Activated T-cell treated with anti-CD3 and anti-CD28 coated beads, Interleukin-2, amount 50 U/mL, for 72 hours (primary cell): ENCODE data around the gene GNAI2. TPM values are rescaled to one million over a fixed set of nuclear protein-coding genes. Genes with fewer than 3 reads are reported as not detected.
A peak's percentile ranks its signal among the peaks of the same experiment; 100 is the strongest.
"Not testable (repeated sequence)": the region's sequence is repeated elsewhere in the genome, so short reads cannot be mapped to it uniquely, and the experiment has no call there.

ENCODE experiments used
- ATAC-seq, 2 donors: fragments of 150-1000 bp; cut with Tn5 transposase; replicated peaks in 1 of 2; 2 replicates each; pipeline ENCODE4 v1.10.0; 2021; ENCODE audit warnings: moderate library complexity in 2 of 2, mild to moderate bottlenecking in 1 of 2
- DNase-seq, 2 donors: peaks; one replicate each; pipeline ENCODE4 v3.0.0; 2021 to 2022; ENCODE audit warnings: mixed read lengths in 1 of 2
- H3K27ac Mint-ChIP-seq: one replicate; pipeline ENCODE4 v1.8.0; 2022; ENCODE audit warnings: mild to moderate bottlenecking, moderate library complexity, mixed read lengths
- H3K27me3 Mint-ChIP-seq: one replicate; pipeline ENCODE4 v1.8.0; 2022; ENCODE audit warnings: low read depth, mixed read lengths
- H3K36me3 Mint-ChIP-seq, 2 donors: one replicate each; pipeline ENCODE4 v1.8.0; 2022; ENCODE audit warnings: mixed read lengths in 2 of 2, mild to moderate bottlenecking in 1 of 2; ENCODE audit not compliant: insufficient read depth in 2 of 2
- H3K4me1 Mint-ChIP-seq: one replicate; pipeline ENCODE4 v1.8.0; 2022; ENCODE audit warnings: low read depth, mixed read lengths
- H3K4me3 Mint-ChIP-seq, 2 donors: one replicate each; pipeline ENCODE4 v1.8.0; 2022; ENCODE audit warnings: mild to moderate bottlenecking in 2 of 2, mixed read lengths in 2 of 2, moderate library complexity in 2 of 2
- H3K9me3 Mint-ChIP-seq, 2 donors: one replicate each; pipeline ENCODE4 v1.8.0; 2022; ENCODE audit warnings: mixed read lengths in 2 of 2
- total RNA-seq, 2 donors: library from RNA; stranded (reverse); gene quantifications; one replicate each; pipeline ENCODE4 v1.2.3, GENCODE V29; 2022

The GNAI2 gene
- total RNA-seq, 2 donors from 2014 or later = 263 to 272 TPM

- peak overlapping the region; percentile 94 to 99 for H3K4me3 Mint-ChIP-seq
- peak overlapping the region; percentile 95 for H3K27ac Mint-ChIP-seq
- ATAC-seq (no peak), DNase-seq (no peak)
- H3K4me1 Mint-ChIP-seq = peaks cover 41% of the 10 kb centered on the region
- H3K36me3 Mint-ChIP-seq = peaks cover 9 to 15% of the 10 kb centered on the region in 2 donors
- H3K9me3 Mint-ChIP-seq = no peaks in the 10 kb centered on the region
- H3K27me3 Mint-ChIP-seq = no peaks in the 10 kb centered on the region
Measured at GRCh38 chr3:50236484-50237132, 604 bp downstream of the GNAI2 start.

GRCh38 chr3:50237133-50237651, 1.2 kb downstream of the GNAI2 start:
- Mint-ChIP-seq H3K9me3 (no peaks in the 10 kb centered on the region), H3K4me1 (peaks cover 47% of the 10 kb centered on the region), H3K4me3 (peak overlapping the region; percentile 94 to 99), H3K27ac (peak overlapping the region; percentile 95), H3K36me3 (peaks cover 9 to 15% of the 10 kb centered on the region in 2 donors), H3K27me3 (no peaks in the 10 kb centered on the region)
- peak; percentile 51 to 55 for DNase-seq
- ATAC-seq = no peak

- H3K27ac Mint-ChIP-seq = peak overlapping the region; percentile 95
- peak overlapping the region; percentile 94 to 99 for H3K4me3 Mint-ChIP-seq
- ATAC-seq (peak; percentile 62 to 64), DNase-seq (peak; percentile 91 to 93)
- no peaks in the 10 kb centered on the region for H3K9me3 Mint-ChIP-seq
- H3K4me1 Mint-ChIP-seq = peaks cover 55% of the 10 kb centered on the region
- H3K27me3 Mint-ChIP-seq = no peaks in the 10 kb centered on the region
- H3K36me3 Mint-ChIP-seq = peaks cover 9 to 15% of the 10 kb centered on the region in 2 donors
Measured at GRCh38 chr3:50237754-50238548, 1.9 kb downstream of the GNAI2 start.

GRCh38 chr3:50238549-50239026, 2.6 kb downstream of the GNAI2 start:
- H3K27ac Mint-ChIP-seq = peak overlapping the region; percentile 95
- ATAC-seq = no peak
- H3K27me3 Mint-ChIP-seq = no peaks in the 10 kb centered on the region
- H3K4me1 Mint-ChIP-seq = peaks cover 61% of the 10 kb centered on the region
- no peaks in the 10 kb centered on the region for H3K9me3 Mint-ChIP-seq
- peaks cover 9 to 15% of the 10 kb centered on the region in 2 donors for H3K36me3 Mint-ChIP-seq
- peak overlapping the region; percentile 94 to 99 for H3K4me3 Mint-ChIP-seq
- DNase-seq = no peak

- Mint-ChIP-seq H3K4me3 (peak overlapping the region; percentile 94 to 99), H3K36me3 (peaks cover 10 to 15% of the 10 kb centered on the region in 2 donors), H3K27me3 (no peaks in the 10 kb centered on the region), H3K9me3 (no peaks in the 10 kb centered on the region), H3K4me1 (peaks cover 72% of the 10 kb centered on the region), H3K27ac (peak overlapping the region; percentile 96)
- ATAC-seq (no peak), DNase-seq (no peak)
Measured at GRCh38 chr3:50239649-50240048, 3.6 kb downstream of the GNAI2 start.

GRCh38 chr3:50241163-50241562, 5.2 kb downstream of the GNAI2 start:
- no peak for ATAC-seq
- peaks cover 81% of the 10 kb centered on the region for H3K4me1 Mint-ChIP-seq

GRCh38 chr3:50241713-50242380, 5.8 kb downstream of the GNAI2 start:
- no peak for DNase-seq
- H3K27me3 Mint-ChIP-seq = no peaks in the 10 kb centered on the region
- peak overlapping the region; percentile 68 for H3K27ac Mint-ChIP-seq
- H3K9me3 Mint-ChIP-seq = no peaks in the 10 kb centered on the region
- peaks cover 88% of the 10 kb centered on the region for H3K4me1 Mint-ChIP-seq
- ATAC-seq = no peak
- peak overlapping the region; percentile 89 to 91 for H3K4me3 Mint-ChIP-seq
- peaks cover 9 to 14% of the 10 kb centered on the region in 2 donors for H3K36me3 Mint-ChIP-seq

More at GRCh38 chr3:50241163-50241562, 5.2 kb downstream of the GNAI2 start:
- Mint-ChIP-seq H3K9me3 (no peaks in the 10 kb centered on the region), H3K4me3 (peak overlapping the region; percentile 89 to 91), H3K27ac (peak overlapping the region; percentile 68), H3K36me3 (peaks cover 10 to 15% of the 10 kb centered on the region in 2 donors), H3K27me3 (no peaks in the 10 kb centered on the region)
- no peak for DNase-seq

- peaks cover 4 to 12% of the 10 kb centered on the region in 2 donors for H3K36me3 Mint-ChIP-seq
- H3K4me1 Mint-ChIP-seq = peaks cover 94% of the 10 kb centered on the region
- H3K9me3 Mint-ChIP-seq = no peaks in the 10 kb centered on the region
- peak overlapping the region; percentile 89 to 91 for H3K4me3 Mint-ChIP-seq
- H3K27ac Mint-ChIP-seq = peak overlapping the region; percentile 97
- no peaks in the 10 kb centered on the region for H3K27me3 Mint-ChIP-seq
- DNase-seq (no peak), ATAC-seq (no peak)
Measured at GRCh38 chr3:50242381-50242770, 6.4 kb downstream of the GNAI2 start.

GRCh38 chr3:50242851-50243542, 7.0 kb downstream of the GNAI2 start:
- no peaks in the 10 kb centered on the region for H3K9me3 Mint-ChIP-seq
- peaks cover 3 to 7% of the 10 kb centered on the region in 2 donors for H3K36me3 Mint-ChIP-seq
- peak in 1 of 2 donors; percentile 3 for ATAC-seq
- H3K27me3 Mint-ChIP-seq = no peaks in the 10 kb centered on the region
- peak overlapping the region; percentile 97 for H3K27ac Mint-ChIP-seq
- peak; percentile 43 to 44 for DNase-seq
- H3K4me1 Mint-ChIP-seq = peaks cover 97% of the 10 kb centered on the region
- H3K4me3 Mint-ChIP-seq = peak overlapping the region; percentile 89 to 91

GRCh38 chr3:50243543-50243895, 7.5 kb downstream of the GNAI2 start:
- H3K27ac Mint-ChIP-seq = peak overlapping the region; percentile 97
- peaks cover 3 to 8% of the 10 kb centered on the region in 2 donors for H3K36me3 Mint-ChIP-seq
- H3K27me3 Mint-ChIP-seq = no peaks in the 10 kb centered on the region
- peak overlapping the region; percentile 55 to 91 for H3K4me3 Mint-ChIP-seq
- no peaks in the 10 kb centered on the region for H3K9me3 Mint-ChIP-seq
- peaks cover 95% of the 10 kb centered on the region for H3K4me1 Mint-ChIP-seq
- ATAC-seq (no peak), DNase-seq (no peak)

- ATAC-seq, H3K9me3 Mint-ChIP-seq, H3K36me3 Mint-ChIP-seq, H3K27me3 Mint-ChIP-seq, DNase-seq: not testable (repeated sequence)
- Mint-ChIP-seq H3K27ac (peak overlapping the region; percentile 89), H3K4me3 (peak overlapping the region; percentile 83 to 94), H3K4me1 (peaks cover 88% of the 10 kb centered on the region)
Measured at GRCh38 chr3:50244813-50245212, 8.8 kb downstream of the GNAI2 start.

GRCh38 chr3:50245251-50245745, 9.3 kb downstream of the GNAI2 start:
- Mint-ChIP-seq H3K27me3 (no peaks in the 10 kb centered on the region), H3K9me3 (no peaks in the 10 kb centered on the region), H3K4me3 (peak overlapping the region; percentile 83 to 94), H3K4me1 (peaks cover 88% of the 10 kb centered on the region), H3K27ac (peak overlapping the region; percentile 89), H3K36me3 (peaks cover 3 to 9% of the 10 kb centered on the region in 2 donors)
- DNase-seq = no peak
- ATAC-seq = no peak
